B cell (primary cell): Measurements from ENCODE around the gene TRERF1. TPM values are rescaled to one million over a fixed set of nuclear protein-coding genes. Genes with fewer than 3 reads are reported as not detected.

Experiments
- ATAC-seq: fragments of 200-7000 bp; cut with Tn5 transposase; one replicate; pipeline ENCODE4 v1.10.0; 2021; ENCODE audit warnings: low read depth, mild to moderate bottlenecking, moderate number of reproducible peaks, moderate library complexity
- CTCF ChIA-PET: fragments of 350-600 bp; sonication (Branson Sonifier 250); formaldehyde crosslinking; loops from one replicate; lab custom pipeline; 2021; ENCODE audit warnings: antibody characterized with exemption, inconsistent platforms; lab: Charles Lee
- POLR2A ChIA-PET: fragments of 350-600 bp; sonication (Branson Sonifier 250); formaldehyde crosslinking; loops from one replicate; lab custom pipeline; 2021; ENCODE audit warnings: antibody characterized with exemption; lab: Charles Lee
- DNase-seq: peaks from one replicate; pipeline ENCODE4 v3.0.0; 2013
- H2AFZ ChIP-seq: 2 replicates; pipeline ENCODE4 v1.6.1; 2012; ENCODE audit warnings: mild to moderate bottlenecking, low read depth, low read length; ENCODE audit not compliant: insufficient read depth, poor library complexity, severe bottlenecking
- H3K27ac ChIP-seq, 2 donors: 1 replicate in 1 of 2; 2 replicates in 1 of 2; pipeline ENCODE4 v1.5.1; 2012 to 2013; ENCODE audit warnings: low read length in 2 of 2, mild to moderate bottlenecking in 2 of 2, moderate library complexity in 1 of 2
- H3K27me3 ChIP-seq, 4 experiments: fragments of 200-600 bp in 1 of 4; sonication (generic) in 1 of 4; replicated peaks in 1 of 4; 1 replicate in 2 of 4; 2 replicates in 2 of 4; pipeline versions ENCODE4 v1.6.1 to v1.7.0; 2013 to 2016; ENCODE audit warnings: low read length in 3 of 4, mild to moderate bottlenecking in 2 of 4, mixed read lengths in 1 of 4, moderate library complexity in 1 of 4; ENCODE audit not compliant: insufficient read depth in 4 of 4, control insufficient read depth in 3 of 4; ENCODE audit errors: control extremely low read depth in 1 of 4
- H3K36me3 ChIP-seq, 2 experiments: replicated peaks in 1 of 2; 1 replicate in 1 of 2; 2 replicates in 1 of 2; pipeline versions ENCODE4 v1.6.1 to v1.7.1; 2013; ENCODE audit warnings: low read length in 1 of 2; ENCODE audit not compliant: insufficient read depth in 2 of 2, control insufficient read depth in 1 of 2; ENCODE audit errors: control extremely low read depth in 1 of 2, extremely low read depth in 1 of 2
- H3K4me1 ChIP-seq, 2 donors: fragments of 200-600 bp in 1 of 2; sonication (generic) in 1 of 2; 1 replicate in 1 of 2; 2 replicates in 1 of 2; pipeline versions ENCODE4 v1.5.1 to v1.6.1; 2013 to 2017; ENCODE audit warnings: low read length in 2 of 2; ENCODE audit not compliant: control insufficient read depth in 2 of 2, insufficient read depth in 2 of 2
- H3K4me2 ChIP-seq: replicated peaks from 2 replicates; pipeline ENCODE3; 2012; ENCODE audit warnings: mild to moderate bottlenecking, low read depth, low read length; ENCODE audit not compliant: poor library complexity, severe bottlenecking
- H3K4me3 ChIP-seq, 5 experiments: fragments of 200-600 bp in 1 of 5; sonication (generic) in 1 of 5; 1 replicate in 3 of 5; 2 replicates in 2 of 5; pipeline versions ENCODE4 v1.5.1 to v1.7.0; 2011 to 2016; ENCODE audit warnings: low read length in 4 of 5, mild to moderate bottlenecking in 4 of 5, low read depth in 2 of 5, control low read depth in 1 of 5, moderate library complexity in 1 of 5; ENCODE audit not compliant: insufficient read depth in 1 of 5; ENCODE audit errors: control extremely low read depth in 1 of 5, extremely low read depth in 1 of 5
- H3K79me2 ChIP-seq: fragments of 200-600 bp; sonication (generic); one replicate; pipeline ENCODE4 v1.6.0; 2016; ENCODE audit warnings: low read length; ENCODE audit not compliant: control insufficient read depth, insufficient read depth
- H3K9ac ChIP-seq: fragments of 200-600 bp; sonication (generic); 2 replicates; pipeline ENCODE4 v1.6.1; 2017; ENCODE audit warnings: mild to moderate bottlenecking, low read length, moderate library complexity
- H3K9me3 ChIP-seq, 3 donors: one replicate each; pipeline versions ENCODE4 v1.6.1 to v1.7.1; 2013; ENCODE audit warnings: low read length in 2 of 3; ENCODE audit not compliant: control insufficient read depth in 2 of 3, insufficient read depth in 1 of 3; ENCODE audit errors: control extremely low read depth in 1 of 3
- H4K20me1 ChIP-seq: 2 replicates; pipeline ENCODE4 v1.6.0; 2012; ENCODE audit warnings: mild to moderate bottlenecking, low read length; ENCODE audit not compliant: insufficient read depth, control insufficient read depth, poor library complexity, severe bottlenecking
- H3K27ac Mint-ChIP-seq: one replicate; pipeline ENCODE4 v1.8.0; 2021; ENCODE audit warnings: mixed read lengths
- H3K27me3 Mint-ChIP-seq: one replicate; pipeline ENCODE4 v1.8.0; 2021; ENCODE audit warnings: mixed read lengths
- H3K4me1 Mint-ChIP-seq: one replicate; pipeline ENCODE4 v1.8.0; 2021; ENCODE audit warnings: mixed read lengths
- H3K4me3 Mint-ChIP-seq: one replicate; pipeline ENCODE4 v1.8.0; 2021; ENCODE audit warnings: mixed read lengths
- H3K9me3 Mint-ChIP-seq: one replicate; pipeline ENCODE4 v1.8.0; 2022; ENCODE audit warnings: mixed read lengths; ENCODE audit not compliant: insufficient read depth
- EZH2 ChIP-seq: IDR thresholded peaks from 2 replicates; pipeline ENCODE4 v1.6.1; 2012; ENCODE audit warnings: borderline replicate concordance, low read depth, mild to moderate bottlenecking, moderate library complexity, low read length; ENCODE audit not compliant: insufficient read depth, poor library complexity, severe bottlenecking
- WGBS: methylation state at CpG from one replicate; pipeline ENCODE4 v1.1.5; 2013; ENCODE audit warnings: missing lambda C conversion rate; ENCODE audit not compliant: insufficient coverage; 5-methylcytosine and 5-hydroxymethylcytosine counted together
- intact Hi-C: fragments of 100-400 bp; cut with micrococcal nuclease; formaldehyde crosslinking; loops from one replicate; pipeline ENCODE4 v1.10.0; 2022
- polyA plus RNA-seq: library from polyadenylated mRNA; depleted of rRNA; stranded (reverse); fragments of >200 nt; gene quantifications from 2 replicates; pipeline ENCODE4 v1.2.3, GENCODE V29; 2012
- total RNA-seq, 2 donors: library from RNA; stranded (reverse); fragments of 120-200 nt in 1 of 2; gene quantifications; 1 replicate in 1 of 2; 2 replicates in 1 of 2; pipeline versions ENCODE4 v1.2.3 to v1.2.4, GENCODE V29; 2013 to 2022
- TF ChIP-seq, protein P1 (sequence below): fragments of 200-600 bp; IDR thresholded peaks from one replicate; pipeline ENCODE4 v1.8.0; 2022; ENCODE audit warnings: antibody characterized with exemption, mild to moderate bottlenecking

The TRERF1 gene
- total and polyA plus RNA-seq, 2 donors (not counting 1 experiment from before 2014, with no cell fraction given), result 3.5 to 6.7 TPM

- no peak overlapping the region for H3K4me2 ChIP-seq
- no peaks in the 10 kb centered on the region for H3K36me3 ChIP-seq
- intact Hi-C loops, result no loop called here
- Mint-ChIP-seq H3K9me3 (no peaks in the 10 kb centered on the region), H3K27me3 (no peaks in the 10 kb centered on the region), H3K4me3 (no peak overlapping the region), H3K4me1 (no peaks in the 10 kb centered on the region), H3K27ac (no peak overlapping the region)
- WGBS, result 100% methylated on average over 1 of the region's 9 CpGs
- H3K9me3 ChIP-seq, result no peaks in the 10 kb centered on the region
- no peaks in the 10 kb centered on the region for H3K4me1 ChIP-seq
- H4K20me1 ChIP-seq, result no peaks in the 10 kb centered on the region
- TF ChIP-seq, protein P1, sequence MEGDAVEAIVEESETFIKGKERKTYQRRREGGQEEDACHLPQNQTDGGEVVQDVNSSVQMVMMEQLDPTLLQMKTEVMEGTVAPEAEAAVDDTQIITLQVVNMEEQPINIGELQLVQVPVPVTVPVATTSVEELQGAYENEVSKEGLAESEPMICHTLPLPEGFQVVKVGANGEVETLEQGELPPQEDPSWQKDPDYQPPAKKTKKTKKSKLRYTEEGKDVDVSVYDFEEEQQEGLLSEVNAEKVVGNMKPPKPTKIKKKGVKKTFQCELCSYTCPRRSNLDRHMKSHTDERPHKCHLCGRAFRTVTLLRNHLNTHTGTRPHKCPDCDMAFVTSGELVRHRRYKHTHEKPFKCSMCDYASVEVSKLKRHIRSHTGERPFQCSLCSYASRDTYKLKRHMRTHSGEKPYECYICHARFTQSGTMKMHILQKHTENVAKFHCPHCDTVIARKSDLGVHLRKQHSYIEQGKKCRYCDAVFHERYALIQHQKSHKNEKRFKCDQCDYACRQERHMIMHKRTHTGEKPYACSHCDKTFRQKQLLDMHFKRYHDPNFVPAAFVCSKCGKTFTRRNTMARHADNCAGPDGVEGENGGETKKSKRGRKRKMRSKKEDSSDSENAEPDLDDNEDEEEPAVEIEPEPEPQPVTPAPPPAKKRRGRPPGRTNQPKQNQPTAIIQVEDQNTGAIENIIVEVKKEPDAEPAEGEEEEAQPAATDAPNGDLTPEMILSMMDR, result no peak
- TF ChIP-seq EZH2, result no peak
- no peak overlapping the region for H3K27ac ChIP-seq
- ATAC-seq (no peak), DNase-seq (no peak)
- CTCF ChIA-PET, result interaction anchor here (2.6 kb wide), 1 partner anchor 312 kb away, joined by 7 read pairs; no protein-coding TSS in a partner anchor
- H3K27me3 ChIP-seq, result no peaks in the 10 kb centered on the region
- H2AFZ ChIP-seq, result no peak overlapping the region
- no peak overlapping the region for H3K9ac ChIP-seq
- no peak overlapping the region for H3K4me3 ChIP-seq
- no peaks in the 10 kb centered on the region for H3K79me2 ChIP-seq
- POLR2A ChIA-PET, result no interaction called here
Observed at GRCh38 chr6:42236030-42236429, 215.7 kb downstream of the TRERF1 start.

DNA sequence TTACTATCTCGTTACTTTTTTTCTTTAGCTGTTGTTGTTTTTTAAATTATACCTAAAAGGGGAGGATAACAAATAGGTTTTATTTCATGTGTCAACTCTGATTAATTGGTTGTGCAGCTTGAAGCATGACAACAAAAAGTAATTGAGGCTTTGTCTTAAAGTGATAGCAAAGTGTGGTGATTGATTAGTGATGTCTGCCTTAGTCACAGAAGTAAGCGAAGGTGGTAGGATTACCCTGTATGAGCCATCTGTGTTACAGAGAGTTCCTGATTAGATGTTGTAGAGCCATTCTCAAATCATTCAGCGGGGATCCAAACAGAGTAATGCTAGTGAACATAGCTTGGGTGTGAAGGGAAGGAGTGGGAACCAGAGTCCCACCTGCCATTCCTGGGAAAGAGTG, 219.7 kb downstream of the TRERF1 start:
- Mint-ChIP-seq H3K27ac (no peak overlapping the region), H3K4me1 (no peaks in the 10 kb centered on the region), H3K27me3 (no peaks in the 10 kb centered on the region), H3K4me3 (no peak overlapping the region), H3K9me3 (no peaks in the 10 kb centered on the region)
- H3K4me2 ChIP-seq, result no peak overlapping the region
- no peaks in the 10 kb centered on the region for H3K4me1 ChIP-seq
- no peaks in the 10 kb centered on the region for H4K20me1 ChIP-seq
- no peak overlapping the region for H2AFZ ChIP-seq
- H3K9me3 ChIP-seq, result no peaks in the 10 kb centered on the region
- no peak overlapping the region for H3K4me3 ChIP-seq
- WGBS, result 100% methylated on average over 2 of the region's 3 CpGs
- no peaks in the 10 kb centered on the region for H3K36me3 ChIP-seq
- ChIA-PET CTCF (no interaction called here), POLR2A (no interaction called here)
- H3K27ac ChIP-seq, result no peak overlapping the region
- H3K27me3 ChIP-seq, result no peaks in the 10 kb centered on the region
- intact Hi-C loops, result no loop called here
- TF ChIP-seq, protein P1, result no peak
- TF ChIP-seq EZH2, result no peak
- DNase-seq (no peak), ATAC-seq (no peak)
- no peak overlapping the region for H3K9ac ChIP-seq
- H3K79me2 ChIP-seq, result no peaks in the 10 kb centered on the region
